Caco-2 (cell line): ENCODE measurements around the gene ABCA8. TPM values are rescaled to one million over a fixed set of nuclear protein-coding genes. Genes with fewer than 3 reads are reported as not detected.

Experiments used
- BruUV-seq: library from RNA; stranded (reverse); fragments of 400-500 nt; replicated peaks from 2 replicates; lab custom pipeline; 2021; lab: Mats Ljungman, UMichigan
- CTCF ChIA-PET: fragments of 300-600 bp; sonication (Branson Sonifier 250); formaldehyde crosslinking; loops from one replicate; lab custom pipeline; 2022; ENCODE audit warnings: antibody characterized with exemption; lab: Charles Lee
- POLR2A ChIA-PET: fragments of 300-600 bp; sonication (Branson Sonifier 250); formaldehyde crosslinking; loops from one replicate; lab custom pipeline; 2022; ENCODE audit warnings: antibody characterized with exemption; lab: Charles Lee
- DNase-seq, 2 experiments: peaks; one replicate each; pipeline versions ENCODE4 v3.0.0 to v3.0.0-alpha.2; 2020 to 2022
- H3K27me3 ChIP-seq: replicated peaks from 2 replicates; pipeline ENCODE4 v1.6.0; 2011; ENCODE audit warnings: low read length; ENCODE audit not compliant: control insufficient read depth, insufficient read depth
- H3K36me3 ChIP-seq: 2 replicates; pipeline ENCODE4 v1.5.1; 2011; ENCODE audit warnings: low read length; ENCODE audit not compliant: control insufficient read depth, insufficient read depth
- H3K4me1 ChIP-seq: fragments of 250-450 bp; sonication (Bioruptor Pico); 2 replicates; pipeline ENCODE4 v1.5.1; 2020; ENCODE audit warnings: mild to moderate bottlenecking
- H3K4me3 ChIP-seq: 2 replicates; pipeline ENCODE4 v1.5.1; 2011; ENCODE audit warnings: low read depth, mild to moderate bottlenecking, control low read depth, low read length
- H3K9me3 ChIP-seq: fragments of 250-450 bp; sonication (Bioruptor Pico); 2 replicates; pipeline ENCODE4 v1.5.1; 2020; ENCODE audit warnings: mild to moderate bottlenecking, moderate library complexity
- H3K27ac Mint-ChIP-seq: one replicate; pipeline ENCODE4 v1.8.0; 2022; ENCODE audit warnings: mixed read lengths; ENCODE audit not compliant: unreplicated experiment
- H3K27me3 Mint-ChIP-seq: one replicate; pipeline ENCODE4 v1.8.0; 2022; ENCODE audit warnings: mixed read lengths; ENCODE audit not compliant: insufficient read depth, unreplicated experiment
- H3K36me3 Mint-ChIP-seq: one replicate; pipeline ENCODE4 v1.8.0; 2022; ENCODE audit warnings: mild to moderate bottlenecking, mixed read lengths; ENCODE audit not compliant: insufficient read depth, unreplicated experiment
- H3K4me1 Mint-ChIP-seq: one replicate; pipeline ENCODE4 v1.8.0; 2022; ENCODE audit warnings: low read depth, mixed read lengths; ENCODE audit not compliant: unreplicated experiment
- H3K4me3 Mint-ChIP-seq: one replicate; pipeline ENCODE4 v1.8.0; 2022; ENCODE audit warnings: mild to moderate bottlenecking, moderate library complexity, mixed read lengths; ENCODE audit not compliant: unreplicated experiment
- H3K9me3 Mint-ChIP-seq: one replicate; pipeline ENCODE4 v1.8.0; 2022; ENCODE audit warnings: mixed read lengths; ENCODE audit not compliant: unreplicated experiment
- CTCF ChIP-seq, 2 experiments: fragments of 200-600 bp in 1 of 2; IDR thresholded peaks; 1 replicate in 1 of 2; 2 replicates in 1 of 2; pipeline versions ENCODE4 v1.5.1 to v1.8.0; 2011 to 2022; ENCODE audit warnings: antibody characterized with exemption in 1 of 2, control low read depth in 1 of 2, inconsistent platforms in 1 of 2, low read depth in 1 of 2, low read length in 1 of 2, mild to moderate bottlenecking in 1 of 2, moderate library complexity in 1 of 2; ENCODE audit not compliant: insufficient read depth in 1 of 2, severe bottlenecking in 1 of 2, unreplicated experiment in 1 of 2
- intact Hi-C: fragments of 100-400 bp; cut with micrococcal nuclease; formaldehyde crosslinking; loops from one replicate; pipeline ENCODE4 v1.10.0; 2022; ENCODE audit not compliant: unreplicated experiment
- total RNA-seq: library from RNA; stranded (reverse); gene quantifications from 2 replicates; pipeline ENCODE4 v1.2.3, GENCODE V29; 2022

Gene ABCA8
- total RNA-seq, 1 experiment from 2014 or later: 0.91 TPM

- H3K4me1 Mint-ChIP-seq: peaks cover 26% of the 10 kb centered on the region
- POLR2A ChIA-PET: no interaction called here
- DNase-seq: peak; percentile 9 to 39
- intact Hi-C loops: loop anchor here (1.0 kb wide), 1 partner anchor 28 kb away; no protein-coding TSS in a partner anchor
- CTCF ChIA-PET: no interaction called here
- Histone ChIP-seq H3K9me3 (no peaks in the 10 kb centered on the region), H3K4me1 (peaks cover 30% of the 10 kb centered on the region), H3K36me3 (no peaks in the 10 kb centered on the region), H3K4me3 (no peak overlapping the region), H3K27me3 (no peaks in the 10 kb centered on the region)
- H3K36me3 Mint-ChIP-seq: peaks cover 6% of the 10 kb centered on the region
- H3K27ac Mint-ChIP-seq: peak overlapping the region; percentile 76
- H3K4me3 Mint-ChIP-seq: peak overlapping the region; percentile 29
- no peak for TF ChIP-seq CTCF (IDR thresholded peaks at IDR 0.05; ENCODE audit: insufficient read depth in 1 of 2, low read depth in 1 of 2, low read length in 1 of 2, severe bottlenecking in 1 of 2, unreplicated experiment in 1 of 2)
- H3K27me3 Mint-ChIP-seq: no peaks in the 10 kb centered on the region
- no peaks in the 10 kb centered on the region for H3K9me3 Mint-ChIP-seq
- no TSS peak for BruUV-seq
Observed at GRCh38 chr17:68821860-68822696, 133.1 kb downstream of the ABCA8 start.

GRCh38 chr17:68820825-68821481 lies 134.2 kb downstream of the ABCA8 start:
- H3K27me3 ChIP-seq: no peaks in the 10 kb centered on the region
- peak; percentile 90 to 95 for DNase-seq
- Mint-ChIP-seq H3K27me3 (no peaks in the 10 kb centered on the region), H3K9me3 (no peaks in the 10 kb centered on the region), H3K36me3 (peaks cover 6% of the 10 kb centered on the region), H3K4me1 (peaks cover 27% of the 10 kb centered on the region), H3K4me3 (peak overlapping the region; percentile 57), H3K27ac (peak overlapping the region; percentile 76)
- no peak for TF ChIP-seq CTCF (IDR thresholded peaks at IDR 0.05; ENCODE audit: insufficient read depth in 1 of 2, low read depth in 1 of 2, low read length in 1 of 2, severe bottlenecking in 1 of 2, unreplicated experiment in 1 of 2)
- ChIA-PET POLR2A (interaction anchor here (0.6 kb wide), 1 partner anchor 149 kb away, joined by 4 read pairs; no protein-coding TSS in a partner anchor), CTCF (interaction anchor here (1.0 kb wide), 1 partner anchor 86 kb away, joined by 5 read pairs; no protein-coding TSS in a partner anchor)
- no TSS peak for BruUV-seq
- H3K36me3 ChIP-seq: no peaks in the 10 kb centered on the region
- intact Hi-C loops: loop anchor here (1.0 kb wide), 3 partner anchors 27 to 399 kb away; no protein-coding TSS in a partner anchor
- H3K4me1 ChIP-seq: peaks cover 30% of the 10 kb centered on the region
- H3K9me3 ChIP-seq: no peaks in the 10 kb centered on the region
- H3K4me3 ChIP-seq: no peak overlapping the region

- H3K27me3 Mint-ChIP-seq: no peaks in the 10 kb centered on the region
- peak overlapping the region; percentile 76 for H3K27ac Mint-ChIP-seq
- DNase-seq: no peak
- H3K4me3 Mint-ChIP-seq: peak overlapping the region; percentile 57
- H3K4me1 Mint-ChIP-seq: peaks cover 27% of the 10 kb centered on the region
- H3K36me3 Mint-ChIP-seq: peaks cover 6% of the 10 kb centered on the region
- H3K27me3 ChIP-seq: no peaks in the 10 kb centered on the region
- CTCF ChIA-PET: interaction anchor here (1.0 kb wide), 1 partner anchor 86 kb away, joined by 5 read pairs; no protein-coding TSS in a partner anchor
- intact Hi-C loops: loop anchor here (1.0 kb wide), 2 partner anchors 42 to 400 kb away; no protein-coding TSS in a partner anchor
- no peak for TF ChIP-seq CTCF (IDR thresholded peaks at IDR 0.05; ENCODE audit: insufficient read depth in 1 of 2, low read depth in 1 of 2, low read length in 1 of 2, severe bottlenecking in 1 of 2, unreplicated experiment in 1 of 2)
- POLR2A ChIA-PET: interaction anchor here (0.6 kb wide), 1 partner anchor 150 kb away, joined by 4 read pairs; no protein-coding TSS in a partner anchor
- no peaks in the 10 kb centered on the region for H3K36me3 ChIP-seq
- H3K9me3 Mint-ChIP-seq: no peaks in the 10 kb centered on the region
- H3K9me3 ChIP-seq: no peaks in the 10 kb centered on the region
- H3K4me3 ChIP-seq: no peak overlapping the region
- BruUV-seq: no TSS peak
- H3K4me1 ChIP-seq: peaks cover 30% of the 10 kb centered on the region
Observed at GRCh38 chr17:68820476-68820824, 134.7 kb downstream of the ABCA8 start.
